Panc1 (cell line): ENCODE measurements around the gene CD4. TPM values are rescaled to one million over a fixed set of nuclear protein-coding genes. Genes with fewer than 3 reads are reported as not detected.

Experiments used
- ATAC-seq: fragments of 200-7000 bp; cut with Tn5 transposase; 2 replicates; pipeline ENCODE4 v1.9.1; 2020; ENCODE audit warnings: mild to moderate bottlenecking, moderate library complexity
- BruUV-seq: library from RNA; stranded (reverse); fragments of 400-500 nt; replicated peaks from 2 replicates; lab custom pipeline; 2021; lab: Mats Ljungman, UMichigan
- CTCF ChIA-PET: fragments of 300-600 bp; sonication (Branson Sonifier 250); formaldehyde crosslinking; loops from one replicate; lab custom pipeline; 2022; ENCODE audit warnings: antibody characterized with exemption; lab: Charles Lee
- POLR2A ChIA-PET: fragments of 300-600 bp; sonication (Branson Sonifier 250); formaldehyde crosslinking; loops from one replicate; lab custom pipeline; 2022; ENCODE audit warnings: antibody characterized with exemption; lab: Charles Lee
- DNase-seq: peaks from one replicate; pipeline ENCODE4 v3.0.0-alpha.2; 2010; ENCODE audit warnings: low read depth, low spot score
- H3K27ac ChIP-seq: 2 replicates; pipeline ENCODE4 v1.5.1; 2011; ENCODE audit warnings: mild to moderate bottlenecking, low read length, inconsistent platforms
- H3K27me3 ChIP-seq: fragments of 200-500 bp; sonication (Bioruptor generic); 2 replicates; pipeline ENCODE4 v1.6.0; 2014; ENCODE audit warnings: low read length, inconsistent platforms; ENCODE audit not compliant: control insufficient read depth, insufficient read depth
- H3K36me3 ChIP-seq: fragments of 200-500 bp; sonication (Bioruptor generic); 2 replicates; pipeline ENCODE4 v1.5.1; 2014; ENCODE audit warnings: inconsistent platforms, mild to moderate bottlenecking, low read length, moderate library complexity; ENCODE audit not compliant: control insufficient read depth, insufficient read depth
- H3K4me1 ChIP-seq: 2 replicates; pipeline ENCODE4 v1.5.1; 2011; ENCODE audit warnings: inconsistent platforms, mild to moderate bottlenecking, low read length, moderate library complexity; ENCODE audit not compliant: control insufficient read depth, insufficient read depth
- H3K4me3 ChIP-seq, 2 experiments: 2 replicates each; pipeline ENCODE4 v1.5.1; 2011 to 2012; ENCODE audit warnings: low read depth in 2 of 2, low read length in 2 of 2, mild to moderate bottlenecking in 2 of 2, inconsistent platforms in 1 of 2, moderate library complexity in 1 of 2
- H3K9me3 ChIP-seq: fragments of 200-500 bp; sonication (Bioruptor generic); 2 replicates; pipeline ENCODE4 v1.5.1; 2014; ENCODE audit warnings: low read depth, mild to moderate bottlenecking, inconsistent platforms, low read length, moderate library complexity; ENCODE audit not compliant: control insufficient read depth, insufficient read depth
- POLR2AphosphoS5 ChIP-seq: IDR thresholded peaks from 2 replicates; pipeline ENCODE4 v1.6.1; 2012; ENCODE audit warnings: mild to moderate bottlenecking, low read depth, low read length, moderate library complexity
- SIN3A ChIP-seq: IDR thresholded peaks from 2 replicates; pipeline ENCODE4 v1.6.1; 2012; ENCODE audit warnings: low read depth, mild to moderate bottlenecking, low read length, moderate library complexity, borderline replicate concordance; ENCODE audit not compliant: insufficient read depth
- TCF7L2 ChIP-seq: IDR thresholded peaks from 2 replicates; pipeline ENCODE4 v1.6.1; 2011; ENCODE audit warnings: mild to moderate bottlenecking, low read depth, low read length, inconsistent platforms
- in situ Hi-C: cut with HindIII; loops from 2 replicates; pipeline ENCODE4 v1.10.0; 2016; ENCODE audit warnings: low sequenced_read_pairs, low pct_unique_long_range_greater_than_20kb
- intact Hi-C: fragments of 100-400 bp; cut with micrococcal nuclease; formaldehyde crosslinking; loops from one replicate; pipeline ENCODE4 v1.10.0; 2022; ENCODE audit not compliant: unreplicated experiment
- total RNA-seq: library from RNA; stranded (reverse); gene quantifications from one replicate; pipeline ENCODE4 v1.2.1, GENCODE V29; 2021; ENCODE audit not compliant: unreplicated experiment
- TF ChIP-seq, protein P1 (sequence below): fragments of 450-650 bp; IDR thresholded peaks from 2 replicates; pipeline ENCODE4 v1.5.1; 2017; ENCODE audit warnings: mild to moderate bottlenecking
- TF ChIP-seq, protein P2 (sequence below), 2 experiments: IDR thresholded peaks; 2 replicates each; pipeline ENCODE4 v1.6.1; 2011 to 2012; ENCODE audit warnings: low read depth in 2 of 2, control low read depth in 1 of 2, low read length in 1 of 2, mild to moderate bottlenecking in 1 of 2, moderate library complexity in 1 of 2; ENCODE audit not compliant: insufficient read depth in 1 of 2

The CD4 gene
- total RNA-seq, 1 experiment from 2014 or later = 0.23 TPM

DNA sequence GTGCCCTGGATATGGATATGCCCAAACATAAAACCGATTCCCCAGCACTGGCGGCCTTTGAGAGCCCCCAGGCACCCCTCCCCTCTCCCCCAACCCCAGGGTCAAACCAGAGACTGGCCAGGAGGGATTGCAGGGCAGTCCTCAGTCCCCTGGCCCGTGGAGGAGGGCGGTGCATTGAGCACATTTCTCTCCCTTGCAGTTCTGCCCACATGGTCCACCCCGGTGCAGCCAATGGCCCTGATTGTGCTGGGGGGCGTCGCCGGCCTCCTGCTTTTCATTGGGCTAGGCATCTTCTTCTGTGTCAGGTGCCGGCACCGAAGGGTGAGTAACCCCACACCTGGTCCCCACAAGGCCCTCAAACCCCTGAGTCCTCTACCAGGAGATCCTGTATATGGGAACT is 28.9 kb downstream of the CD4 start:
- ChIA-PET CTCF (no interaction called here), POLR2A (no interaction called here)
- no peak for TF ChIP-seq TCF7L2
- Histone ChIP-seq H3K4me1 (no peaks in the 10 kb centered on the region), H3K27ac (no peak overlapping the region), H3K9me3 (no peaks in the 10 kb centered on the region), H3K4me3 (no peak overlapping the region), H3K27me3 (no peaks in the 10 kb centered on the region), H3K36me3 (no peaks in the 10 kb centered on the region)
- intact Hi-C loops = no loop called here
- in situ Hi-C loops = no loop called here
- no TSS peak for BruUV-seq
- DNase-seq (no peak), ATAC-seq (no peak)

DNA sequence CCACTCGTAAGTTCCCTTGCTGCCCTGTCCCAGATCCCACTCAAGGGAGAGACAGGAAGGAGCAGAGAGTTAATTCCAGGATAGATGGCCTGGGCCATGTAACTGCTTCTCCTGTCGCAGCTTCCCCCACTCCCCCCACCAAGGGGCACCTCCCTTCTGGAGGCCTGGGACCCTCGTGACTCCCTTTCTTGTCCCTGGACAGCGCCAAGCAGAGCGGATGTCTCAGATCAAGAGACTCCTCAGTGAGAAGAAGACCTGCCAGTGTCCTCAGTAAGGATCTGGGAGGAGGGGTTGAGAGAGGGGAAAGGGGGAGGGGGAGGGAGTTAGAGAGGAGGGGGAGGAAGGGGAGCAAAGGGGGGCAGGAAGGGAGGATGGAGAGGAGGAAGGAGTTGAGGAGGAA is 29.3 kb downstream of the CD4 start:
- Histone ChIP-seq H3K9me3 (no peaks in the 10 kb centered on the region), H3K27ac (no peak overlapping the region), H3K4me3 (no peak overlapping the region), H3K4me1 (no peaks in the 10 kb centered on the region), H3K27me3 (no peaks in the 10 kb centered on the region), H3K36me3 (no peaks in the 10 kb centered on the region)
- POLR2A ChIA-PET = no interaction called here
- ATAC-seq = no peak
- TF ChIP-seq TCF7L2 (no peak), POLR2AphosphoS5 (no peak), SIN3A (no peak)
- TF ChIP-seq, protein P1, sequence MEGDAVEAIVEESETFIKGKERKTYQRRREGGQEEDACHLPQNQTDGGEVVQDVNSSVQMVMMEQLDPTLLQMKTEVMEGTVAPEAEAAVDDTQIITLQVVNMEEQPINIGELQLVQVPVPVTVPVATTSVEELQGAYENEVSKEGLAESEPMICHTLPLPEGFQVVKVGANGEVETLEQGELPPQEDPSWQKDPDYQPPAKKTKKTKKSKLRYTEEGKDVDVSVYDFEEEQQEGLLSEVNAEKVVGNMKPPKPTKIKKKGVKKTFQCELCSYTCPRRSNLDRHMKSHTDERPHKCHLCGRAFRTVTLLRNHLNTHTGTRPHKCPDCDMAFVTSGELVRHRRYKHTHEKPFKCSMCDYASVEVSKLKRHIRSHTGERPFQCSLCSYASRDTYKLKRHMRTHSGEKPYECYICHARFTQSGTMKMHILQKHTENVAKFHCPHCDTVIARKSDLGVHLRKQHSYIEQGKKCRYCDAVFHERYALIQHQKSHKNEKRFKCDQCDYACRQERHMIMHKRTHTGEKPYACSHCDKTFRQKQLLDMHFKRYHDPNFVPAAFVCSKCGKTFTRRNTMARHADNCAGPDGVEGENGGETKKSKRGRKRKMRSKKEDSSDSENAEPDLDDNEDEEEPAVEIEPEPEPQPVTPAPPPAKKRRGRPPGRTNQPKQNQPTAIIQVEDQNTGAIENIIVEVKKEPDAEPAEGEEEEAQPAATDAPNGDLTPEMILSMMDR = no peak
- TF ChIP-seq, protein P2, sequence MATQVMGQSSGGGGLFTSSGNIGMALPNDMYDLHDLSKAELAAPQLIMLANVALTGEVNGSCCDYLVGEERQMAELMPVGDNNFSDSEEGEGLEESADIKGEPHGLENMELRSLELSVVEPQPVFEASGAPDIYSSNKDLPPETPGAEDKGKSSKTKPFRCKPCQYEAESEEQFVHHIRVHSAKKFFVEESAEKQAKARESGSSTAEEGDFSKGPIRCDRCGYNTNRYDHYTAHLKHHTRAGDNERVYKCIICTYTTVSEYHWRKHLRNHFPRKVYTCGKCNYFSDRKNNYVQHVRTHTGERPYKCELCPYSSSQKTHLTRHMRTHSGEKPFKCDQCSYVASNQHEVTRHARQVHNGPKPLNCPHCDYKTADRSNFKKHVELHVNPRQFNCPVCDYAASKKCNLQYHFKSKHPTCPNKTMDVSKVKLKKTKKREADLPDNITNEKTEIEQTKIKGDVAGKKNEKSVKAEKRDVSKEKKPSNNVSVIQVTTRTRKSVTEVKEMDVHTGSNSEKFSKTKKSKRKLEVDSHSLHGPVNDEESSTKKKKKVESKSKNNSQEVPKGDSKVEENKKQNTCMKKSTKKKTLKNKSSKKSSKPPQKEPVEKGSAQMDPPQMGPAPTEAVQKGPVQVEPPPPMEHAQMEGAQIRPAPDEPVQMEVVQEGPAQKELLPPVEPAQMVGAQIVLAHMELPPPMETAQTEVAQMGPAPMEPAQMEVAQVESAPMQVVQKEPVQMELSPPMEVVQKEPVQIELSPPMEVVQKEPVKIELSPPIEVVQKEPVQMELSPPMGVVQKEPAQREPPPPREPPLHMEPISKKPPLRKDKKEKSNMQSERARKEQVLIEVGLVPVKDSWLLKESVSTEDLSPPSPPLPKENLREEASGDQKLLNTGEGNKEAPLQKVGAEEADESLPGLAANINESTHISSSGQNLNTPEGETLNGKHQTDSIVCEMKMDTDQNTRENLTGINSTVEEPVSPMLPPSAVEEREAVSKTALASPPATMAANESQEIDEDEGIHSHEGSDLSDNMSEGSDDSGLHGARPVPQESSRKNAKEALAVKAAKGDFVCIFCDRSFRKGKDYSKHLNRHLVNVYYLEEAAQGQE (IDR thresholded peaks at IDR 0.05; ENCODE audit: insufficient read depth in 1 of 2, low read depth in 2 of 2, low read length in 1 of 2) = no peak
- no TSS peak for BruUV-seq
- intact Hi-C loops (no loop called here), in situ Hi-C loops (no loop called here)
- DNase-seq = no peak
- CTCF ChIA-PET = no interaction called here

DNA sequence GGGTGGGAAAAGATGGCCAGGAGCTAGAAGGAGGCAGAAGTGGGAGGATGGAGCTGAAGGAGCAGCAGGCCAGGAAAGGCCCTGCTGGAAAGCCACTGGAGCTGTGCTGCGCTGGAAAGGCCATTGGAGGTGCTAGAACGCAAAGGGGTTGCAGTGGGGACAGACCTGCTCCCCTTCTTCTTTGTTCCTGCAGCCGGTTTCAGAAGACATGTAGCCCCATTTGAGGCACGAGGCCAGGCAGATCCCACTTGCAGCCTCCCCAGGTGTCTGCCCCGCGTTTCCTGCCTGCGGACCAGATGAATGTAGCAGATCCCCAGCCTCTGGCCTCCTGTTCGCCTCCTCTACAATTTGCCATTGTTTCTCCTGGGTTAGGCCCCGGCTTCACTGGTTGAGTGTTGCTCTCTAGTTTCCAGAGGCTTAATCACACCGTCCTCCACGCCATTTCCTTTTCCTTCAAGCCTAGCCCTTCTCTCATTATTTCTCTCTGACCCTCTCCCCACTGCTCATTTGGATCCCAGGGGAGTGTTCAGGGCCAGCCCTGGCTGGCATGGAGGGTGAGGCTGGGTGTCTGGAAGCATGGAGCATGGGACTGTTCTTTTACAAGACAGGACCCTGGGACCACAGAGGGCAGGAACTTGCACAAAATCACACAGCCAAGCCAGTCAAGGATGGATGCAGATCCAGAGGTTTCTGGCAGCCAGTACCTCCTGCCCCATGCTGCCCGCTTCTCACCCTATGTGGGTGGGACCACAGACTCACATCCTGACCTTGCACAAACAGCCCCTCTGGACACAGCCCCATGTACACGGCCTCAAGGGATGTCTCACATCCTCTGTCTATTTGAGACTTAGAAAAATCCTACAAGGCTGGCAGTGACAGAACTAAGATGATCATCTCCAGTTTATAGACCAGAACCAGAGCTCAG is 30.0 kb downstream of the CD4 start:
- BruUV-seq = no TSS peak
- Histone ChIP-seq H3K27me3 (no peaks in the 10 kb centered on the region), H3K4me1 (no peaks in the 10 kb centered on the region), H3K36me3 (no peaks in the 10 kb centered on the region), H3K4me3 (no peak overlapping the region), H3K27ac (no peak overlapping the region), H3K9me3 (no peaks in the 10 kb centered on the region)
- CTCF ChIA-PET = no interaction called here
- POLR2A ChIA-PET = no interaction called here
- DNase-seq (no peak), ATAC-seq (no peak; the same call in 1 of the 2 replicates)
- intact Hi-C loops = no loop called here
- in situ Hi-C loops = no loop called here
- TF ChIP-seq, protein P2 (IDR thresholded peaks at IDR 0.05; ENCODE audit: insufficient read depth in 1 of 2, low read depth in 2 of 2, low read length in 1 of 2) = no peak
- TF ChIP-seq POLR2AphosphoS5 = no peak
- TF ChIP-seq, protein P1 = no peak
- TF ChIP-seq SIN3A = no peak
- TF ChIP-seq TCF7L2 = no peak
